CD4-positive, alpha-beta T cell treated with Interleukin-2 at 100 ng/mL for 4 hours (primary cell): ENCODE measurements around the gene WASHC2C.
"Not testable (repeated sequence)": the region's sequence is repeated elsewhere in the genome, so short reads cannot be mapped to it uniquely, and the experiment has no call there.

ENCODE experiments used
- DNase-seq: peaks from one replicate; pipeline ENCODE4 v3.0.0-alpha.2; 2020; ENCODE audit warnings: low spot score

Gene WASHC2C

GRCh38 chr10:45726703-45727420, at the start of gene WASHC2C:
Gene WASHC2C, plus strand, starts transcription at chr10:45727266. Its CDS starts 52 bp downstream, at chr10:45727318.
- peak; percentile 96 for DNase-seq

- not testable (repeated sequence) for DNase-seq
Measured at GRCh38 chr10:45678467-45678866, 48.6 kb upstream of the WASHC2C start.

- DNase-seq: not testable (repeated sequence)
Measured at GRCh38 chr10:45710200-45710796, 16.8 kb upstream of the WASHC2C start.

GRCh38 chr10:45711223-45711622, 15.8 kb upstream of the WASHC2C start:
- not testable (repeated sequence) for DNase-seq

GRCh38 chr10:45717053-45717452, 10.0 kb upstream of the WASHC2C start:
- not testable (repeated sequence) for DNase-seq

- DNase-seq: not testable (repeated sequence)
Measured at GRCh38 chr10:45717642-45718041, 9.4 kb upstream of the WASHC2C start.

- not testable (repeated sequence) for DNase-seq
Measured at GRCh38 chr10:45721503-45721902, 5.6 kb upstream of the WASHC2C start.

GRCh38 chr10:45723851-45724250, 3.2 kb upstream of the WASHC2C start:
- DNase-seq: not testable (repeated sequence)

GRCh38 chr10:45727421-45727965, 427 bp downstream of the WASHC2C start:
- DNase-seq: not testable (repeated sequence)

- DNase-seq: not testable (repeated sequence)
Measured at GRCh38 chr10:45734449-45734848, 7.4 kb downstream of the WASHC2C start.

- DNase-seq: not testable (repeated sequence)
Measured at GRCh38 chr10:45734867-45735266, 7.8 kb downstream of the WASHC2C start.

- DNase-seq: not testable (repeated sequence)
Measured at GRCh38 chr10:45741559-45741958, 14.5 kb downstream of the WASHC2C start.

GRCh38 chr10:45742014-45742413, 14.9 kb downstream of the WASHC2C start:
- not testable (repeated sequence) for DNase-seq

GRCh38 chr10:45751141-45751540, 24.1 kb downstream of the WASHC2C start:
- not testable (repeated sequence) for DNase-seq

GRCh38 chr10:45752210-45752609, 25.1 kb downstream of the WASHC2C start:
- not testable (repeated sequence) for DNase-seq

GRCh38 chr10:45753979-45754495, 27.0 kb downstream of the WASHC2C start:
- not testable (repeated sequence) for DNase-seq

- not testable (repeated sequence) for DNase-seq
Measured at GRCh38 chr10:45755083-45755482, 28.0 kb downstream of the WASHC2C start.

- DNase-seq: not testable (repeated sequence)
Measured at GRCh38 chr10:45756065-45756464, 29.0 kb downstream of the WASHC2C start.

- not testable (repeated sequence) for DNase-seq
Measured at GRCh38 chr10:45757661-45758396, 30.8 kb downstream of the WASHC2C start.

- not testable (repeated sequence) for DNase-seq
Measured at GRCh38 chr10:45761622-45762021, 34.6 kb downstream of the WASHC2C start.

- not testable (repeated sequence) for DNase-seq
Measured at GRCh38 chr10:45763037-45763436, 36.0 kb downstream of the WASHC2C start.

- not testable (repeated sequence) for DNase-seq
Measured at GRCh38 chr10:45768334-45768733, 41.3 kb downstream of the WASHC2C start.
